ENCODE results near the gene PCMTD2. TPM values are rescaled to one million over a fixed set of nuclear protein-coding genes. Genes with fewer than 3 reads are reported as not detected.
"Not testable (repeated sequence)": the region's sequence is repeated elsewhere in the genome, so short reads cannot be mapped to it uniquely, and the experiment has no call there.

Gene PCMTD2
- total RNA-seq, 1 donor from 2014 or later = 101 TPM

- Mint-ChIP-seq H3K4me3 (no peak overlapping the region), H3K4me1 (ENCODE audit: unreplicated experiment) (no peaks in the 10 kb centered on the region), H3K27me3 (peaks cover 4% of the 10 kb centered on the region), H3K36me3 (no peaks in the 10 kb centered on the region), H3K9me3 (no peaks in the 10 kb centered on the region), H3K27ac (no peak overlapping the region)
- no peak for TF ChIP-seq CTCF (conservative IDR thresholded peaks at IDR 0.05)
- DNase-seq (ENCODE audit: extremely low spot score, unreplicated experiment) = no peak
Measured at GRCh38 chr20:64232794-64233193, 22.8 kb upstream of the PCMTD2 start.

GRCh38 chr20:64233725-64234124 is 21.8 kb upstream of the PCMTD2 start:
- Mint-ChIP-seq H3K4me1 (ENCODE audit: unreplicated experiment) (no peaks in the 10 kb centered on the region), H3K9me3 (no peaks in the 10 kb centered on the region), H3K27ac (no peak overlapping the region), H3K36me3 (no peaks in the 10 kb centered on the region), H3K27me3 (peaks cover 3% of the 10 kb centered on the region), H3K4me3 (no peak overlapping the region)
- no peak for TF ChIP-seq CTCF (conservative IDR thresholded peaks at IDR 0.05)
- no peak for DNase-seq (ENCODE audit: extremely low spot score, unreplicated experiment)

GRCh38 chr20:64234291-64234791 is 21.2 kb upstream of the PCMTD2 start:
- Mint-ChIP-seq H3K27ac (no peak overlapping the region), H3K9me3 (no peaks in the 10 kb centered on the region), H3K4me3 (no peak overlapping the region), H3K36me3 (no peaks in the 10 kb centered on the region), H3K27me3 (peaks cover 3% of the 10 kb centered on the region), H3K4me1 (ENCODE audit: unreplicated experiment) (no peaks in the 10 kb centered on the region)
- TF ChIP-seq CTCF (conservative IDR thresholded peaks at IDR 0.05) = no peak
- DNase-seq (ENCODE audit: extremely low spot score, unreplicated experiment) = no peak

- H3K4me3 Mint-ChIP-seq; H3K36me3 Mint-ChIP-seq; H3K27me3 Mint-ChIP-seq; DNase-seq (ENCODE audit: extremely low spot score, unreplicated experiment); H3K27ac Mint-ChIP-seq; H3K4me1 Mint-ChIP-seq (ENCODE audit: unreplicated experiment); H3K9me3 Mint-ChIP-seq: not testable (repeated sequence)
Measured at GRCh38 chr20:64234921-64235565, 20.5 kb upstream of the PCMTD2 start.

- no peak for DNase-seq (ENCODE audit: extremely low spot score, unreplicated experiment)
Measured at GRCh38 chr20:64236137-64237088, 19.1 kb upstream of the PCMTD2 start.

More at GRCh38 chr20:64236137-64237088, 19.1 kb upstream of the PCMTD2 start:
- Mint-ChIP-seq H3K27me3 (peaks cover 3% of the 10 kb centered on the region), H3K9me3 (no peaks in the 10 kb centered on the region), H3K36me3 (no peaks in the 10 kb centered on the region), H3K4me3 (no peak overlapping the region), H3K4me1 (ENCODE audit: unreplicated experiment) (no peaks in the 10 kb centered on the region), H3K27ac (no peak overlapping the region)
- no peak for TF ChIP-seq CTCF (conservative IDR thresholded peaks at IDR 0.05)

Measured in type B pancreatic cell (in vitro differentiated cells).